Measurements from ENCODE around the gene BORA. TPM values are rescaled to one million over a fixed set of nuclear protein-coding genes. Genes with fewer than 3 reads are reported as not detected.

BORA gene
- total and polyA plus RNA-seq, 2 of the 13 experiments (the other 11 are each of a cell fraction or from before 2014, with no cell fraction given), result 4.0 to 17.4 TPM

DNA sequence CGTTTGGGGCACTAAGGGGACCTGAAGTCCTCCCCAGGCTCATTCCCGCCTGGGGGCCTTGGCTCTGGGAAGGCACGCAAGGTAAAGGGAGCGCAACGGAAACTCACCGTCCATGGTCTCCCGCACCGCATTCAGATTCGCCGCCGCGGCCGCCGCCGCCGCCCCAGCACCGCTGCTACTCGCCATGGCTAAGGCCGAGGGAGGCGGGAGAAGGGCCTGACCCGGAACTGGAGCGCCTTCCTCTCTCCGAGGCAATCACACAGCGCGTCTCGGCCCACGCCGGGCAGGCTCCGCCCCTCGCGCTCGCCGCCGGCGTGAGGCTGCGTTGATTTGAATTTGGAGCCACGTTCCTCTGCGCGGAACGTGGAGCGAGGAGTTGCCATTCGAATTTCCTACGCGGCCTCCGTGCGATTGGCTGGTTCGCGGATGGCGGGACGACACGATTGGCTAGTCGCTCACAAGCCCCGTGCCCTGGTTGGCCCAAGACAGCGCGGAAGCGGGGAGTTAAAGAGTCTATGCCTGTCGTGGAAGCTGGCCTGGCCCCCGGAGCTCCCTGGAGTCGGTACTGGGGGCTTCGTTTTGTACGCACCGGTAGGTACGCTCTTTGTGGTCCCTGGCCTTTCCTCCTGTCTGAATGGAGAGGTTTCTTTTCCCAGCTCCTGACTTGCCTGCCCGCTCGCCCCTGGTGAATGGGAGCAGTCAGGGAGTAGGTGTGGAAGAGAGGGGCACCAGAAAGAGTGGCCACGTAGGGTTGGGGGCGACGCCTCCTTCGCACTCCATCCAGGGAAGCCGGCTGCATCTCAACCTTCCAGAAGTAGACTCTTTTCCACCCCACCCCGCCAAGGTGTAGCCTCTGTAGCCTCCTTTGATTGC is at the start of gene BORA, which contains the start of gene MZT1 (continued):
- TF ChIP-seq ZNF124 (CRISPR knock-in tag; IDR thresholded peaks at IDR 0.05) (peak; percentile 72; the same call in 1 of the 2 replicates), NFAT5 (CRISPR knock-in tag; IDR thresholded peaks at IDR 0.05) (peak; percentile 83), ZNF362 (CRISPR knock-in tag; IDR thresholded peaks at IDR 0.05; ENCODE audit: borderline replicate concordance) (0 out of 2 replicates have a peak, but pooled peaks have one; percentile 31), GLI4 (CRISPR knock-in tag; IDR thresholded peaks at IDR 0.05; ENCODE audit: borderline replicate concordance) (0 out of 2 replicates have a peak, but pooled peaks have one; percentile 26), GMEB2 (CRISPR knock-in tag; IDR thresholded peaks at IDR 0.05; ENCODE audit: low read depth) (peak; percentile 97), TCF12 (IDR thresholded peaks at IDR 0.05) (no peak), TCF12 (CRISPR knock-in tag; IDR thresholded peaks at IDR 0.05) (no peak), DZIP1 (CRISPR knock-in tag; IDR thresholded peaks at IDR 0.05) (no peak), POGZ (CRISPR knock-in tag; IDR thresholded peaks at IDR 0.05) (peak; percentile 98), ZNF263 (CRISPR knock-in tag; IDR thresholded peaks at IDR 0.05) (peak; percentile 20; the same call in 1 of the 2 replicates), DNMT3B (CRISPR knock-in tag; conservative IDR thresholded peaks at IDR 0.05) (no peak), CCAR2 (optimal IDR thresholded peaks at IDR 0.05; ENCODE audit: low read depth, low read length) (no peak), FOSL1 (CRISPR knock-in tag; IDR thresholded peaks at IDR 0.05; ENCODE audit: borderline replicate concordance) (no peak; the same call in 1 of the 2 replicates)
- TF ChIP-seq, protein P1, sequence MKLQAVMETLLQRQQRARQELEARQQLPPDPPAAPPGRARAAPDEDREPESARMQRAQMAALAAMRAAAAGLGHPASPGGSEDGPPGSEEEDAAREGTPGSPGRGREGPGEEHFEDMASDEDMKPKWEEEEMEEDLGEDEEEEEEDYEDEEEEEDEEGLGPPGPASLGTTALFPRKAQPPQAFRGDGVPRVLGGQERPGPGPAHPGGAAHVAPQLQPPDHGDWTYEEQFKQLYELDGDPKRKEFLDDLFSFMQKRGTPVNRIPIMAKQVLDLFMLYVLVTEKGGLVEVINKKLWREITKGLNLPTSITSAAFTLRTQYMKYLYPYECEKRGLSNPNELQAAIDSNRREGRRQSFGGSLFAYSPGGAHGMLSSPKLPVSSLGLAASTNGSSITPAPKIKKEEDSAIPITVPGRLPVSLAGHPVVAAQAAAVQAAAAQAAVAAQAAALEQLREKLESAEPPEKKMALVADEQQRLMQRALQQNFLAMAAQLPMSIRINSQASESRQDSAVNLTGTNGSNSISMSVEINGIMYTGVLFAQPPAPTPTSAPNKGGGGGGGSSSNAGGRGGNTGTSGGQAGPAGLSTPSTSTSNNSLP (IDR thresholded peaks at IDR 0.05; ENCODE audit: low read depth, low read length), result peak; percentile 12; the same call in 1 of the 2 replicates
- TF ChIP-seq, protein P2, sequence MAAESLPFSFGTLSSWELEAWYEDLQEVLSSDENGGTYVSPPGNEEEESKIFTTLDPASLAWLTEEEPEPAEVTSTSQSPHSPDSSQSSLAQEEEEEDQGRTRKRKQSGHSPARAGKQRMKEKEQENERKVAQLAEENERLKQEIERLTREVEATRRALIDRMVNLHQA (CRISPR knock-in tag; IDR thresholded peaks at IDR 0.05), result no peak
